Mononuclear cell (primary cell): ENCODE data around the gene OGG1. TPM values are rescaled to one million over a fixed set of nuclear protein-coding genes. Genes with fewer than 3 reads are reported as not detected.

Experiments used
- H3K27me3 ChIP-seq: 2 replicates; pipeline ENCODE4 v1.6.0; 2011; ENCODE audit warnings: low read length, control low read depth; ENCODE audit not compliant: insufficient read depth
- H3K4me1 ChIP-seq: 2 replicates; pipeline ENCODE4 v1.5.1; 2011; ENCODE audit warnings: mild to moderate bottlenecking, low read length, control low read depth; ENCODE audit not compliant: insufficient read depth
- H3K4me3 ChIP-seq: 2 replicates; pipeline ENCODE4 v1.5.1; 2011; ENCODE audit warnings: mild to moderate bottlenecking, low read length, moderate library complexity
- H3K9me3 ChIP-seq: 2 replicates; pipeline ENCODE4 v1.5.1; 2011; ENCODE audit warnings: low read depth, mild to moderate bottlenecking, control low read depth, low read length
- total RNA-seq: library from RNA; depleted of rRNA; stranded (reverse); fragments of >200 nt; gene quantifications from one replicate; pipeline ENCODE4 v1.2.3, GENCODE V29; 2012

The OGG1 gene
- 7.8 TPM for total RNA-seq

- Histone ChIP-seq H3K4me1 (peaks cover 38% of the 10 kb centered on the region), H3K9me3 (no peaks in the 10 kb centered on the region), H3K27me3 (no peaks in the 10 kb centered on the region), H3K4me3 (peak within 1 kb of the TSS; percentile 58)
These were observed at the start of gene OGG1 for GRCh38 chr3:9749645-9750555. Gene OGG1, plus strand, starts transcription at chr3:9749952. Its CDS starts 335 bp downstream, at chr3:9750287.

GRCh38 chr3:9700536-9700935 is 49.2 kb upstream of the OGG1 start:
- Histone ChIP-seq H3K9me3 (no peaks in the 10 kb centered on the region), H3K4me1 (peaks cover 9% of the 10 kb centered on the region), H3K4me3 (no peak overlapping the region), H3K27me3 (peaks cover 11% of the 10 kb centered on the region)

GRCh38 chr3:9701006-9701405 is 48.7 kb upstream of the OGG1 start:
- H3K4me1 ChIP-seq = peaks cover 9% of the 10 kb centered on the region
- H3K27me3 ChIP-seq = peaks cover 11% of the 10 kb centered on the region
- no peaks in the 10 kb centered on the region for H3K9me3 ChIP-seq
- H3K4me3 ChIP-seq = no peak overlapping the region

- Histone ChIP-seq H3K9me3 (no peaks in the 10 kb centered on the region), H3K27me3 (peaks cover 11% of the 10 kb centered on the region), H3K4me3 (no peak overlapping the region), H3K4me1 (peaks cover 9% of the 10 kb centered on the region)
These were observed 48.0 kb upstream of the OGG1 start for GRCh38 chr3:9701711-9702110.

GRCh38 chr3:9703240-9703639 is 46.5 kb upstream of the OGG1 start:
- Histone ChIP-seq H3K4me3 (no peak overlapping the region), H3K27me3 (peaks cover 11% of the 10 kb centered on the region), H3K4me1 (peaks cover 9% of the 10 kb centered on the region), H3K9me3 (no peaks in the 10 kb centered on the region)

- Histone ChIP-seq H3K4me3 (no peak within 1 kb of the TSS), H3K4me1 (peaks cover 9% of the 10 kb centered on the region), H3K9me3 (no peaks in the 10 kb centered on the region), H3K27me3 (peaks cover 11% of the 10 kb centered on the region)
These were observed 45.9 kb upstream of the OGG1 start, which contains the start of gene CPNE9 for GRCh38 chr3:9703736-9704346. Gene CPNE9, plus strand, starts transcription at chr3:9703833. Its CDS starts 164 bp downstream, at chr3:9703997.

- Histone ChIP-seq H3K4me3 (no peak overlapping the region), H3K9me3 (no peaks in the 10 kb centered on the region), H3K4me1 (peaks cover 9% of the 10 kb centered on the region), H3K27me3 (peaks cover 11% of the 10 kb centered on the region)
These were observed 45.1 kb upstream of the OGG1 start for GRCh38 chr3:9704347-9705322.

GRCh38 chr3:9710174-9710739 is 39.5 kb upstream of the OGG1 start:
- Histone ChIP-seq H3K4me3 (no peak overlapping the region), H3K9me3 (no peaks in the 10 kb centered on the region), H3K27me3 (no peaks in the 10 kb centered on the region), H3K4me1 (peaks cover 6% of the 10 kb centered on the region)

- Histone ChIP-seq H3K27me3 (no peaks in the 10 kb centered on the region), H3K4me3 (no peak overlapping the region), H3K4me1 (peaks cover 24% of the 10 kb centered on the region), H3K9me3 (no peaks in the 10 kb centered on the region)
These were observed 37.3 kb upstream of the OGG1 start for GRCh38 chr3:9712415-9712814.

- Histone ChIP-seq H3K27me3 (no peaks in the 10 kb centered on the region), H3K4me3 (no peak overlapping the region), H3K9me3 (no peaks in the 10 kb centered on the region), H3K4me1 (peaks cover 28% of the 10 kb centered on the region)
These were observed 36.6 kb upstream of the OGG1 start for GRCh38 chr3:9713142-9713541.

GRCh38 chr3:9715136-9715535 is 34.6 kb upstream of the OGG1 start:
- H3K27me3 ChIP-seq = no peaks in the 10 kb centered on the region
- H3K4me1 ChIP-seq = peaks cover 31% of the 10 kb centered on the region
- no peaks in the 10 kb centered on the region for H3K9me3 ChIP-seq
- no peak overlapping the region for H3K4me3 ChIP-seq

GRCh38 chr3:9715764-9716437 is 33.9 kb upstream of the OGG1 start:
- no peak overlapping the region for H3K4me3 ChIP-seq
- H3K27me3 ChIP-seq = no peaks in the 10 kb centered on the region
- peaks cover 31% of the 10 kb centered on the region for H3K4me1 ChIP-seq
- no peaks in the 10 kb centered on the region for H3K9me3 ChIP-seq

- no peaks in the 10 kb centered on the region for H3K27me3 ChIP-seq
- no peaks in the 10 kb centered on the region for H3K9me3 ChIP-seq
- H3K4me1 ChIP-seq = peaks cover 38% of the 10 kb centered on the region
- H3K4me3 ChIP-seq = no peak overlapping the region
These were observed 32.8 kb upstream of the OGG1 start for GRCh38 chr3:9716801-9717555.
